HUES64 (cell line): ENCODE data around the gene SH3GLB2. TPM values are rescaled to one million over a fixed set of nuclear protein-coding genes. Genes with fewer than 3 reads are reported as not detected.

Experiments
- H3K27ac ChIP-seq: 2 replicates; pipeline ENCODE4 v1.7.0; 2013; ENCODE audit warnings: low read depth, low read length, inconsistent platforms
- H3K27me3 ChIP-seq: 2 replicates; pipeline ENCODE4 v1.6.1; 2013; ENCODE audit warnings: mild to moderate bottlenecking, low read length; ENCODE audit not compliant: insufficient read depth
- H3K36me3 ChIP-seq: 2 replicates; pipeline ENCODE4 v1.6.1; 2013; ENCODE audit warnings: mild to moderate bottlenecking, low read length; ENCODE audit not compliant: insufficient read depth
- H3K4me1 ChIP-seq: 2 replicates; pipeline ENCODE4 v1.6.1; 2013; ENCODE audit warnings: mild to moderate bottlenecking, low read length, moderate library complexity; ENCODE audit not compliant: insufficient read depth
- H3K4me3 ChIP-seq: 2 replicates; pipeline ENCODE4 v1.5.1; 2013; ENCODE audit warnings: mild to moderate bottlenecking, low read length, moderate library complexity
- H3K9ac ChIP-seq: 2 replicates; pipeline ENCODE4 v1.6.1; 2013; ENCODE audit warnings: mild to moderate bottlenecking, low read depth, low read length
- H3K9me3 ChIP-seq: 2 replicates; pipeline ENCODE4 v1.6.1; 2013; ENCODE audit warnings: low read depth, low read length; ENCODE audit not compliant: insufficient read depth
- WGBS: fragments of 150-250, 120-280 bp; methylation state at CpG from one replicate; pipeline ENCODE4 v1.1.7; 2013; ENCODE audit warnings: missing lambda C conversion rate; 5-methylcytosine and 5-hydroxymethylcytosine counted together
- polyA plus RNA-seq, 2 experiments: library from polyadenylated mRNA; stranded (reverse); fragments of 50-300 nt; gene quantifications; one replicate each; pipeline ENCODE4 v1.2.3, GENCODE V29; 2013

The SH3GLB2 gene
- polyA plus RNA-seq (2013, experiment 1 of 2) = 42.2 TPM
- polyA plus RNA-seq (2013, experiment 2 of 2) = 38.4 TPM

DNA sequence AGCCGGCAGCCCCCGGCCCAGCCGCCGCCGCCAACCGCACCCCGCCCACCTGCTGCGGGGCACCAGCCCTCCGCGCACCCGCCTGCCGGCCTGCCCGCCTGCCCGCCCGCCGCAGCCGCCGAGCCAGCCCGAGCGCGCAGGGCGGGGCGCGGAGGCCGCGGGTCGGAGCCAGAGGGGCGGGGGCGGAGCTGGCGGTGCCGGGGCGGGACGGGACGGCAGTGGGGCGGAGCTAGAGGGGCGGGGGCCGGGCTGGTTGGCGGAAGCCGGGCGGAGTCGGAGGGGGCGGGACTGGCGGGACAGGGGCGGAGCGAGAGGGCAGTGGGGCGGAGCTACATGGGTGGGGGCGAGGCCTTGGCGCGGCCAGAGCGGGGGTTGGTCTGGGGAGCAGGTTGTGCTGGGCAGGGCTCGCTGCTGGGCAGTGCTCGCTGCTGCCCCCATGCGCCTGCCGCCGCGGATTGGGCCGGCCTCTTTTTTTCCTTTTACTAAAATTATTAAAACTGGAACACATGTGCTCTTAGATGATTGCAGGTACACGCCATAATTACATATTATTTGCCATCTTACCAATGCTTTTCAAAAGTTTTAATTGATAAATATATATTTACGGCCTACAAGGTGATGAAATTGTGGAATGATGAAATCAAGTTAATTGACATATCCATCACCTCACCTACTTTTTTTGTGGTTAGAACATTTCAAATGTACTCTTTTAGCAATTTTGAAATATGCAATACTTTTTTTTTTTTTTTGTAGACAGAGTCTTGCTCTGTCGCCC, at the start of gene SH3GLB2:
Gene SH3GLB2, minus strand, starts transcription at position 140 of the 775 bp plus-strand sequence. CDS start 177 bp downstream, outside the sequence.
- Histone ChIP-seq H3K27ac (0 out of 2 replicates have a peak within 1 kb of the TSS, but pooled peaks have one; percentile 29), H3K4me3 (peak within 1 kb of the TSS; percentile 86), H3K9ac (peak within 1 kb of the TSS; percentile 80), H3K9me3 (no peaks in the 10 kb centered on the region), H3K36me3 (no peaks in the 10 kb centered on the region), H3K27me3 (no peaks in the 10 kb centered on the region), H3K4me1 (peaks cover 10% of the 10 kb centered on the region; the same call in 1 of the 2 replicates)
- 3% methylated on average over 58 of the region's 60 CpGs for WGBS

DNA sequence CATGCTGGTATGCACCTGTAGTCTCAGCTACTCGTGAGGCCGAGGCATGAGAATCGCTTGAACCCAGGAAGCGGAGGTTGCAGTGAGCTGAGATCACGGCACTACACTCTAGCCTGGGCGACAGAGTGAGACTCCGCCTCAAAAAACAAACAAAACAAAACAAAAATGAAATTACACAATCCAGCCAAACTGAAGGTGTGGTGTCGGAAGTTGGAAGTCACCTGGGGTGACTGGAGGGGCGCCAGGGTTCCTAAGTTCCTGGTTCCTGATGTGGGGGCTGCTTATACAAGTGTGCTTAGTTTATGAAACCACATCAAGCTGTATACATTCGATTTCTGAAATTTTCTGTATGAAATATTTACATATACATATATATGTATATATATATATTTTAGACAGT, 49.1 kb upstream of the SH3GLB2 start:
- H3K9me3 ChIP-seq = no peaks in the 10 kb centered on the region
- H3K27me3 ChIP-seq = no peaks in the 10 kb centered on the region
- H3K4me1 ChIP-seq = peaks cover 9% of the 10 kb centered on the region; the same call in 1 of the 2 replicates
- H3K4me3 ChIP-seq = no peak overlapping the region
- H3K36me3 ChIP-seq = no peaks in the 10 kb centered on the region
- no peak overlapping the region for H3K27ac ChIP-seq
- H3K9ac ChIP-seq = no peak overlapping the region
- WGBS = 96% methylated on average over 8 of the region's 10 CpGs

DNA sequence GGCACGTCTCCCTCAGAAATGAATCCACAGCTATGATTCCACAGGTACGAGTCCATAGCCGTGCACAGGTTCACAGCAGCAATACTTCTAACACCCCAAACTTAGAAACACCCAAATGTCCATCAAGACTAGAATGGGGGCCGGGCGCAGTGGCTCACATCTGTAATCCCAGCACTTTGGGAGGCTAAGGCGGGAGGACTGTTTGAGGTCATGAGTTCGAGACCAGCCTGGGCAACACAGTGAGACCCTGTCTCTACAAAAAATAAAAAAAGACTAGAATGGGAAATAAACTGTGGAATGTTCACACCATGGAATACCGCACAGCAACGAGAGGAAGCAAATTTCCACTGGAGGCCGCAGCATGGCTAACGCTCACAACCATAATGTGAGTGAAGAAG, 48.5 kb upstream of the SH3GLB2 start:
- peaks cover 10% of the 10 kb centered on the region for H3K4me1 ChIP-seq
- 95% methylated on average over 11 of the region's 11 CpGs for WGBS
- H3K27ac ChIP-seq = no peak overlapping the region
- H3K9ac ChIP-seq = no peak overlapping the region
- no peaks in the 10 kb centered on the region for H3K9me3 ChIP-seq
- H3K36me3 ChIP-seq = no peaks in the 10 kb centered on the region
- H3K4me3 ChIP-seq = no peak overlapping the region
- no peaks in the 10 kb centered on the region for H3K27me3 ChIP-seq

DNA sequence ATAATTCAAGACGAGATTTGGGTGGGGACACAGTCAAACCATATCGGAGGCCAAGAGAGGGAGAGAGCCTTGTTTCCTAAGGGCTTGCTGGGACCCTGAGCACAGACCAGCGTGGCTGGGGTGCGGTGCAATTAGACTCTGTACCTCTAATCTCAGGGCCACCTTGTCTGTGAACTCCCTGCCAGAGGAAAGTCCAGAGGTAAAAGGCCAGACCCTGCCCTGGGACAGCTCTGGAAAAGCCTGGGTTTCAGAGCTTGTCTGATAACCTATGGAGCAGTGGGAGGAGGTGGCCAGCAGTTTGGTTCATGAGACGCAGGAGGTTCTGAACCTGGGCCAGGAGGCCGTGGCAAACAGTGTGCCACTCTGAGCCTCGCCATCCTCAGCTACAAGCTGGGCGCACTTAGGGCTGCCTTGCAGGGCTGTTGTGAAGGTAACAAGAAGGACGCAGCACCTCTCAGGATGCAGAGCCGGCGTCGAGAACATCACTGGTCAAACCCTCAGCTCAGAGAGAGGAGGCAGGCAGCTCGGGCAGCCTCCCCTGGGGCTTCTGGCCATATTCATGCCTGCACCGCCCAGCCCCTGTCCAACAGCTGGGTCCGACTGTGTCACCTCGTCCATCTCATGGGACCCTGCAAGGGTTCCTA, 48.0 kb upstream of the SH3GLB2 start:
- WGBS = 92% methylated on average over 16 of the region's 16 CpGs
- peaks cover 13% of the 10 kb centered on the region for H3K4me1 ChIP-seq
- H3K27ac ChIP-seq = no peak overlapping the region
- H3K9ac ChIP-seq = no peak overlapping the region
- H3K27me3 ChIP-seq = no peaks in the 10 kb centered on the region
- H3K36me3 ChIP-seq = no peaks in the 10 kb centered on the region
- H3K4me3 ChIP-seq = no peak overlapping the region
- no peaks in the 10 kb centered on the region for H3K9me3 ChIP-seq

DNA sequence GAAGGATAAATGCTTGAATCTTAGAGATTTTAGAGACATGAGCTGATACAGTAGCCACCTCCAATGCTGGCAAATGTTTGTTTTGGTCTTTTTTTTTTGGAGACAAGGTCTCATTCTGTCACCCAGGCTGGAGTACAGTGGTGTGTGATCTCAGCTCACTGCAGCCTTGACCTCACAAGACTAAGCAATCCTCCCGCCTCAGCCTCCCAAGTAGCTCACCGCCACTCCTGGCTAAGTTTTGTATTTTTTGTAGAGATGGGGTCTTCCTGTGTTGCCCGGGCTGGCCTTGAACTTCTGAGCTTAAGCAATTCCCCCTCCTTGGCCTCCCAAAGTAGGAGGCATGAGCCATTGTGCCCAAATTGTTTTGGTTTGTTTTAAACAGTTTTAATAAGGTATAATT, 46.0 kb upstream of the SH3GLB2 start:
- Histone ChIP-seq H3K9ac (no peak overlapping the region), H3K4me1 (peaks cover 15% of the 10 kb centered on the region), H3K4me3 (no peak overlapping the region), H3K9me3 (no peaks in the 10 kb centered on the region), H3K36me3 (peaks cover 7% of the 10 kb centered on the region), H3K27ac (no peak overlapping the region), H3K27me3 (no peaks in the 10 kb centered on the region)
- 100% methylated on average over 2 of the region's 3 CpGs for WGBS

DNA sequence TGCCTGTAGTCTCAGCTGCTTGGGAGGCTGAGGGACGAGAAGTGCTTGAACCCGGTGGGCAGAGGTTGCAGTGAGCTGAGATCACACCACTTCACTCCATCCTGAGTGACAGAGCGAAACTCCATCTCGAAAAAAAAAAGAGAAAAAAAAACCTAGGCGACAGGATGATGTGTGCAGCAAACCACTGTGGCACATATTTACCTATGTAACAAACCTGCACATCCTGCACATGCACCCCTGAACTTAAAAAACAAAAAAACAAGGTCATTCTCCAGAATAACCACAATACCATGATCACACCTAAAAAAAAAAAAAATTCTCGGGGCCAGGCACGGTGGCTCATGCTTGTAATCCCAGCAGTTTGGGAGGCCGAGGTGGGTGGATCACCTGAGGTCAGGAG, 45.3 kb upstream of the SH3GLB2 start:
- no peak overlapping the region for H3K27ac ChIP-seq
- WGBS = 95% methylated on average over 8 of the region's 8 CpGs
- H3K4me3 ChIP-seq = no peak overlapping the region
- H3K9me3 ChIP-seq = no peaks in the 10 kb centered on the region
- H3K36me3 ChIP-seq = peaks cover 10% of the 10 kb centered on the region
- no peaks in the 10 kb centered on the region for H3K27me3 ChIP-seq
- peaks cover 15% of the 10 kb centered on the region for H3K4me1 ChIP-seq
- H3K9ac ChIP-seq = no peak overlapping the region

DNA sequence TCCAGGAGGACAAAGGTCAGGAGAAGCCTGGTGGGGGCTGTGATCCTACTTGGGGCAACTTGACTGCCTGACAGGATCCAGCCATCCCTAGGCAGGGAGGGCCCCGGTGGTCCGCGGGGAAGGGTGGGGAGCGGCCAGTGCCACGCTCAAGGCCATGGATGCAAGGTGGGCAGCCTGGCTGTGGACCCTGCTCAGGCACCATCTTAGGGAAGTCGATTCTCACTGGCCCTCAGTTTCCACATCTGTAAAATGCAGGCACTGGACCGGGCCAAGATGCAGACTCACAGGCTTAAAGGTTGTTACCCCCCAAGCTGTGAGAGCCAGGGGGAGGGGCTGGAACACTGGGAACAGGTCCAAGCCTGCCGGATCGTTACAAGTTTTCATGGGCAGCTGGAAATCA, 44.0 kb upstream of the SH3GLB2 start:
- Histone ChIP-seq H3K9me3 (no peaks in the 10 kb centered on the region), H3K27ac (peak overlapping the region; percentile 74; the same call in 1 of the 2 replicates), H3K4me1 (peaks cover 15% of the 10 kb centered on the region), H3K4me3 (peak overlapping the region; percentile 20; the same call in 1 of the 2 replicates), H3K9ac (no peak overlapping the region; the same call in 1 of the 2 replicates), H3K27me3 (no peaks in the 10 kb centered on the region), H3K36me3 (peaks cover 18% of the 10 kb centered on the region)
- WGBS = 48% methylated on average over 9 of the region's 9 CpGs

DNA sequence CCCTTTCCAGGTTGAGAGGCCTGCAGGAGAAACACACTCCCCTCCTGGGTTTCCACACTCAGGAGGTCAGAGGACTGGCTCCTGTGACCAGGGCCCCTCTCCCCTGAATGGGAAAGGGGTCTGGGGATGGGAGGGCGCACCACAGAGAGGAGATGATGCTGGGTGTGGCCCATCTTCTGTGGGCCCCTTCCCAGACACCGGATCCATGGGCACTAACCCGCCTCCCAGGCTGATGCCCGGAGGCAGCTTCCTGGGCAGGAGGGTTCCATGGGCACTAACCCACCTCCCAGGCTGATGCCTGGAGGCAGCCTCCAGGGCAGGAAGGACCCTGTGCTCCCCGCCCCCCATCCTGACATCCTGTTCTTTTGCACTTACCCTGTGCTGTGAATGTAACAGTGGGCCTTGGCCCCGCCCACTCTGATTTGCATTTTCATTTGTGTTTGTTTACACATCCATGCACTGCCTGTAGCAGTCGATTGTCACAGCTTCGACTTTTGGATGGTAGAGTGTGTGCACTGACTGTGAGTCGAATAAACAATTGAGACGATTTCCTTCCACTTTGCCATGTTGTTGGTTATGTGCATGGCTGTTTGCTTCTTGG, 43.5 kb upstream of the SH3GLB2 start:
- WGBS = 28% methylated on average over 10 of the region's 10 CpGs
- Histone ChIP-seq H3K4me3 (peak overlapping the region; percentile 20; the same call in 1 of the 2 replicates), H3K9me3 (no peaks in the 10 kb centered on the region), H3K27ac (peak overlapping the region; percentile 79), H3K27me3 (no peaks in the 10 kb centered on the region), H3K36me3 (peaks cover 20% of the 10 kb centered on the region), H3K4me1 (peaks cover 15% of the 10 kb centered on the region), H3K9ac (no peak overlapping the region; the same call in 1 of the 2 replicates)

DNA sequence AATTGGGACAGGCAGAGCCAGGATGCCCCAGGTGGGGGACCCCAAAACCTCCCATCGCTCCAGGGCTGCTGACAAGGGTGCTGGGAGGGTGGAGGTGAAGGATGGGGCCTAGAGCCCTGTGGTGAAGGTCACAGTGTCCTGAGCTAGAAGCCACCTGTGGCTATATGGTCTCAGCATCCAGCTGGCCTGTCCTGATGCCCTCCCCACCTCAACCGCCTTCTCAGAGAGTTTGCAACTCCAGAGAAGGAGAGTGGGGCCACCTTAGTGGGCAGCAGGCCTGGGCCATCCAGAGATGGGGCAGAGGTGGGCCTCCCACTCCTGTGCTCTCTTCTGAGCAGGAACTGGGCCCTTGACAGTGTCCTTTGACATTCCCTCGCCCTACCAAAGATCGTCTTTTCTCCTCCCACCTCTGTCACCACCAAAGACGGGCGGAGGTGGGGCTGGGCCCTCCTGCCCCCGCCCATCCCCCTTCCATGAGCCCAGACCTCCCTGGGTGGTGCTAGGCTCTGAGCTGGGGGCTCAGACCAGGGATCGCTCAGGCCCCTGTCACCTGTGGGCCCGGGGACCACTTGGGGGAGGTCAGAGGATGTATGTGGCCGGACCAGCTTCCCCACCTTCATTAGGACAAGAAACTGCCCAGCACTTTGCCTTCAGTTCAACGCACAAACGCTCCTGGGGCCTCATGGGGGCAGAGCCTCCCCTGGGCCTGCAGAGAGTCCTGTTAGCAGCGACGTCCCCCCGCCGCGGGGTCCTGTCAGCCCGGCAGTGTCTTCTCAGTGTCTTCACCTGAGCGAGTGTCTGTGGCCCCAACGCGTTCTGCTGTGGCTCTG, 42.8 kb upstream of the SH3GLB2 start:
- peak overlapping the region; percentile 79 for H3K27ac ChIP-seq

DNA sequence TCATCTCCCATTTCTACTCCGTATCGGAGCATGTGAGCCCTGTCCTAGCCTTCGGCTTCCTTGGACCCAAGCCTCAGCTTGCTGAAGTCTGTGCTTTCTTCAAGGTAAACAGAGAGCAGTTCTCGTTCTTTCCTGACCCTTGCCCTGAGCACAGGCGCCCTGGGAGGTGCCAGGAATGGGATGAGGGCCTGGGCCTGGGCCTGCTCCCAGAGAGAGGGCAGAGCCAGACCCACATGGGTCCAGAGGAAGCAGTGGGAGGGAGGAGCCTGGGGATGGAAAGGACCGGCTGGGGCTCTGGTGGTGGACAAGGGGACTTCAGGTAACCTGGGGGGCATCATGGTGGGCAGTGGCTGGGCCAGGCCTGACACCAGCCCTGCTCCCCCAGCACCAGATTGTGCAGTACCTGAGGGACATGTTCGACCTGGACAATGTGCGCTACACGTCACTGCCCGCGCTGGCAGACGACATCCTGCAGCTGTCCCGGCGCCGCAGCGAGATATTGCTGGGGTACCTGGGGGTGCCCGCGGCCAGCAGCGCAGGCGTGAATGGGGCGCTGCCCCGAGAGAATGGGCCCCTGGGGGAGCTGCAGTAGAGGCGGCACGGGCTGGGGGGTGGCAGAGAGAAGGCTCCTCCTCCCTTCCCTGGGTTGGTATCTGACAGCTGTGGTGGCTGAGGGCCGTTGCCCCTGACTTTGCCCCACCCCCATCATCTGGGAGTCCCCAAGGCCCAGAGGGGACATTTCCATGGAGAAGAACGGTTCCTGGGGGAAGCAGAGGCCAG, 41.9 kb upstream of the SH3GLB2 start:
- no peak overlapping the region for H3K9ac ChIP-seq
- 94% methylated on average over 25 of the region's 26 CpGs for WGBS
- peaks cover 15% of the 10 kb centered on the region for H3K4me1 ChIP-seq
- H3K27me3 ChIP-seq = no peaks in the 10 kb centered on the region
- no peak overlapping the region for H3K4me3 ChIP-seq
- H3K9me3 ChIP-seq = no peaks in the 10 kb centered on the region
- H3K27ac ChIP-seq = no peak overlapping the region
- peaks cover 30% of the 10 kb centered on the region for H3K36me3 ChIP-seq

More for the DNA sequence above, 42.8 kb upstream of the SH3GLB2 start:
- peaks cover 15% of the 10 kb centered on the region for H3K4me1 ChIP-seq
- WGBS = 46% methylated on average over 21 of the region's 21 CpGs
- no peaks in the 10 kb centered on the region for H3K27me3 ChIP-seq
- no peaks in the 10 kb centered on the region for H3K9me3 ChIP-seq
- no peak overlapping the region; the same call in 1 of the 2 replicates for H3K4me3 ChIP-seq
- no peak overlapping the region for H3K9ac ChIP-seq
- H3K36me3 ChIP-seq = peaks cover 23% of the 10 kb centered on the region
